GM12892 (cell line): ENCODE measurements around the gene WIPI1.

ENCODE experiments used
- POLR2A ChIP-seq: IDR thresholded peaks from 2 replicates; pipeline ENCODE4 v1.6.1; 2011; ENCODE audit warnings: low read depth, low read length, control low read depth
- POLR2AphosphoS5 ChIP-seq: IDR thresholded peaks from 2 replicates; pipeline ENCODE4 v1.6.1; 2011; ENCODE audit warnings: low read depth, low read length, control low read depth

- no peak for TF ChIP-seq POLR2A
- no peak for TF ChIP-seq POLR2AphosphoS5
Measured at GRCh38 chr17:68459037-68459639, 1.8 kb upstream of the WIPI1 start.
